K562 (cell line): ENCODE measurements around the gene FLRT1. TPM values are rescaled to one million over a fixed set of nuclear protein-coding genes. Genes with fewer than 3 reads are reported as not detected.

Experiments
- FIP1L1 ChIP-seq: fragments of 200-400 bp; formaldehyde crosslinking; IDR thresholded peaks from 2 replicates; pipeline ENCODE4 v1.6.1; 2018; ENCODE audit warnings: mild to moderate bottlenecking, low read depth, low read length; ENCODE audit not compliant: poor library complexity, severe bottlenecking
- FOXM1 ChIP-seq, 2 experiments: fragments of 450-650 bp in 1 of 2; sonication (generic) in 1 of 2; formaldehyde crosslinking in 1 of 2; IDR thresholded peaks; 2 replicates each; pipeline versions ENCODE4 v1.6.1 to v1.9.0; 2017 to 2022; ENCODE audit warnings: low read depth in 2 of 2, mild to moderate bottlenecking in 2 of 2, missing genetic modification reagents in 1 of 2, moderate library complexity in 1 of 2
- MAFK ChIP-seq: IDR thresholded peaks from 2 replicates; pipeline ENCODE4 v1.6.1; 2011; ENCODE audit warnings: low read length, improper control_type of control experiment
- POLR2AphosphoS5 ChIP-seq: IDR thresholded peaks from 2 replicates; pipeline ENCODE4 v1.6.1; 2011; ENCODE audit warnings: mild to moderate bottlenecking, low read depth, low read length, moderate library complexity; ENCODE audit not compliant: control insufficient read depth, insufficient read depth
- ZC3H8 ChIP-seq: fragments of 450-650 bp; IDR thresholded peaks from 2 replicates; pipeline ENCODE4 v1.6.1; 2017
- ZFPM2 ChIP-seq: fragments of 250-450 bp; sonication (Bioruptor Pico); IDR thresholded peaks from 2 replicates; pipeline ENCODE4 v1.5.1; 2022; ENCODE audit warnings: mild to moderate bottlenecking
- ZNF165 ChIP-seq: fragments of 250-450 bp; sonication (Bioruptor Pico); IDR thresholded peaks from 2 replicates; pipeline ENCODE4 v1.4.0; 2020; ENCODE audit warnings: borderline replicate concordance
- ZNF197 ChIP-seq: fragments of 200-800 bp; sonication (Bioruptor generic); IDR thresholded peaks from 2 replicates; pipeline ENCODE4 v1.6.1; 2016; ENCODE audit warnings: low read depth, missing genetic modification characterization, missing compliant biosample characterization
- polyA plus RNA-seq, 8 experiments: library from polyadenylated mRNA; depleted of rRNA in 4 of 8; stranded (reverse) in 5 of 8; unstranded in 3 of 8; fragments of >200 nt; fragmentation: Nextera tagmentation in 2 of 8; fragmentation: Illumina TruSeq in 1 of 8; extraction: Ambion mirVana in 2 of 8; extraction: Trizol in 1 of 8; gene quantifications; 2 replicates each; pipeline versions ENCODE4 v1.2.1 to v1.2.3, GENCODE V29; 2011 to 2014; ENCODE audit warnings: inconsistent platforms in 1 of 8, missing spikeins in 1 of 8
- total RNA-seq, 7 experiments: library from RNA; depleted of rRNA in 6 of 7; stranded (reverse); fragments of >200 nt in 6 of 7; fragmentation: Illumina TruSeq in 2 of 7; extraction: Trizol in 2 of 7; gene quantifications; 2 replicates each; pipeline versions ENCODE4 v1.2.1 to v1.2.3, GENCODE V29; 2011 to 2021; ENCODE audit warnings: low replicate concordance in 1 of 7
- TF ChIP-seq, protein P1 (sequence below): sonication (generic); formaldehyde crosslinking; IDR thresholded peaks from 2 replicates; pipeline ENCODE4 v1.8.0; 2023; ENCODE audit warnings: missing genetic modification reagents, mild to moderate bottlenecking, borderline replicate concordance
- TF ChIP-seq, protein P2 (sequence below), 2 experiments: fragments of 450-650 bp; IDR thresholded peaks; 2 replicates each; pipeline ENCODE4 v1.6.1; 2016; ENCODE audit warnings: mild to moderate bottlenecking in 2 of 2, borderline replicate concordance in 1 of 2, low read depth in 1 of 2, moderate library complexity in 1 of 2

The FLRT1 gene
- total and polyA plus RNA-seq, 9 of the 15 experiments (the other 6 are each of a cell fraction or from before 2014, with no cell fraction given), result not detected

DNA sequence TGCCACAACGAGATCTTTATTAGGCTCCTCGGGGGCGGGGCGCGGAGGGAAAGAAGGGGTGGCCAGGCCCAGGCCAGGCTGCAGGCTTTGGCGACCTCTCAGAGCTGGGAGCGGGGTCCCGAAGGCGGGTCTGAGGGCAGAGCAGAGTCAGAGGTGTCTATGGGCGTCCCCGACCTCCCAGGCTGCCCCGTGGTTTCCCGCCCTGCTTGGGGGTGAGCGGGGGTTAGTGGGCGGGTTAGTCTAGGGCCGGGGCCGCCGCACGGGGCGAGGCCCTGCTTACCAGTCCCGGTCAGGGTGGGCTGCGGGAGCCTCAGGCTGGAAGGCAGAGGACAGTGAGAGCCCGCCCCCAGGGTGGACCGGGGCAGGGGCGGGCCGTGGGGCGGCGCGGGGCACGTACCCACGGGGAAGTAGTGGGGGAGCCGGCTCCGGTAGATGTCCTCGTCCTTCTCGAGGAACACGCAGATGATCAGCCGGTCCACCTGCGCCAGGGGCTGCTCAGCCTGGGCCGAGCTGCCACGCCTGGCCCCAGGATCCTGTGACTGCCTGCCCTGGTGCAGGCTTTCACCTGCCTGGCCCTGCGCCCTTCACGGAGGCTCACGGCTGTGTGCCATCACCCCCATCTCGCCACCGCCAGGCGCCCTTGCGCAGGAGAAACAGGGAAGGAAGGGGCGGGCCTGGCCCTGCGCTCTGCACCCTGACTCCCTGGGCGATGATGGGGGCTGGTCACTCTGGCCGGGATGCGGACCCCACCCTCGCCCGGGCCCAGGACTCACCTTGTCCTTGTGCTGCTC lies 37.0 kb upstream of the FLRT1 start (continued):
- TF ChIP-seq, protein P1, sequence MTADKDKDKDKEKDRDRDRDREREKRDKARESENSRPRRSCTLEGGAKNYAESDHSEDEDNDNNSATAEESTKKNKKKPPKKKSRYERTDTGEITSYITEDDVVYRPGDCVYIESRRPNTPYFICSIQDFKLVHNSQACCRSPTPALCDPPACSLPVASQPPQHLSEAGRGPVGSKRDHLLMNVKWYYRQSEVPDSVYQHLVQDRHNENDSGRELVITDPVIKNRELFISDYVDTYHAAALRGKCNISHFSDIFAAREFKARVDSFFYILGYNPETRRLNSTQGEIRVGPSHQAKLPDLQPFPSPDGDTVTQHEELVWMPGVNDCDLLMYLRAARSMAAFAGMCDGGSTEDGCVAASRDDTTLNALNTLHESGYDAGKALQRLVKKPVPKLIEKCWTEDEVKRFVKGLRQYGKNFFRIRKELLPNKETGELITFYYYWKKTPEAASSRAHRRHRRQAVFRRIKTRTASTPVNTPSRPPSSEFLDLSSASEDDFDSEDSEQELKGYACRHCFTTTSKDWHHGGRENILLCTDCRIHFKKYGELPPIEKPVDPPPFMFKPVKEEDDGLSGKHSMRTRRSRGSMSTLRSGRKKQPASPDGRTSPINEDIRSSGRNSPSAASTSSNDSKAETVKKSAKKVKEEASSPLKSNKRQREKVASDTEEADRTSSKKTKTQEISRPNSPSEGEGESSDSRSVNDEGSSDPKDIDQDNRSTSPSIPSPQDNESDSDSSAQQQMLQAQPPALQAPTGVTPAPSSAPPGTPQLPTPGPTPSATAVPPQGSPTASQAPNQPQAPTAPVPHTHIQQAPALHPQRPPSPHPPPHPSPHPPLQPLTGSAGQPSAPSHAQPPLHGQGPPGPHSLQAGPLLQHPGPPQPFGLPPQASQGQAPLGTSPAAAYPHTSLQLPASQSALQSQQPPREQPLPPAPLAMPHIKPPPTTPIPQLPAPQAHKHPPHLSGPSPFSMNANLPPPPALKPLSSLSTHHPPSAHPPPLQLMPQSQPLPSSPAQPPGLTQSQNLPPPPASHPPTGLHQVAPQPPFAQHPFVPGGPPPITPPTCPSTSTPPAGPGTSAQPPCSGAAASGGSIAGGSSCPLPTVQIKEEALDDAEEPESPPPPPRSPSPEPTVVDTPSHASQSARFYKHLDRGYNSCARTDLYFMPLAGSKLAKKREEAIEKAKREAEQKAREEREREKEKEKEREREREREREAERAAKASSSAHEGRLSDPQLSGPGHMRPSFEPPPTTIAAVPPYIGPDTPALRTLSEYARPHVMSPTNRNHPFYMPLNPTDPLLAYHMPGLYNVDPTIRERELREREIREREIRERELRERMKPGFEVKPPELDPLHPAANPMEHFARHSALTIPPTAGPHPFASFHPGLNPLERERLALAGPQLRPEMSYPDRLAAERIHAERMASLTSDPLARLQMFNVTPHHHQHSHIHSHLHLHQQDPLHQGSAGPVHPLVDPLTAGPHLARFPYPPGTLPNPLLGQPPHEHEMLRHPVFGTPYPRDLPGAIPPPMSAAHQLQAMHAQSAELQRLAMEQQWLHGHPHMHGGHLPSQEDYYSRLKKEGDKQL (CRISPR knock-in tag), result no peak
- TF ChIP-seq MAFK (no peak), ZNF165 (CRISPR knock-in tag) (no peak), FOXM1 (IDR thresholded peaks at IDR 0.05; ENCODE audit: low read depth) (no peak), FOXM1 (CRISPR knock-in tag; IDR thresholded peaks at IDR 0.05; ENCODE audit: low read depth) (no peak), ZFPM2 (CRISPR knock-in tag) (no peak), POLR2AphosphoS5 (0 out of 2 replicates have a peak, but pooled peaks have one; percentile 29), FIP1L1 (peak; percentile 13), ZC3H8 (no peak), ZNF197 (CRISPR knock-in tag) (no peak)
- TF ChIP-seq, protein P2, sequence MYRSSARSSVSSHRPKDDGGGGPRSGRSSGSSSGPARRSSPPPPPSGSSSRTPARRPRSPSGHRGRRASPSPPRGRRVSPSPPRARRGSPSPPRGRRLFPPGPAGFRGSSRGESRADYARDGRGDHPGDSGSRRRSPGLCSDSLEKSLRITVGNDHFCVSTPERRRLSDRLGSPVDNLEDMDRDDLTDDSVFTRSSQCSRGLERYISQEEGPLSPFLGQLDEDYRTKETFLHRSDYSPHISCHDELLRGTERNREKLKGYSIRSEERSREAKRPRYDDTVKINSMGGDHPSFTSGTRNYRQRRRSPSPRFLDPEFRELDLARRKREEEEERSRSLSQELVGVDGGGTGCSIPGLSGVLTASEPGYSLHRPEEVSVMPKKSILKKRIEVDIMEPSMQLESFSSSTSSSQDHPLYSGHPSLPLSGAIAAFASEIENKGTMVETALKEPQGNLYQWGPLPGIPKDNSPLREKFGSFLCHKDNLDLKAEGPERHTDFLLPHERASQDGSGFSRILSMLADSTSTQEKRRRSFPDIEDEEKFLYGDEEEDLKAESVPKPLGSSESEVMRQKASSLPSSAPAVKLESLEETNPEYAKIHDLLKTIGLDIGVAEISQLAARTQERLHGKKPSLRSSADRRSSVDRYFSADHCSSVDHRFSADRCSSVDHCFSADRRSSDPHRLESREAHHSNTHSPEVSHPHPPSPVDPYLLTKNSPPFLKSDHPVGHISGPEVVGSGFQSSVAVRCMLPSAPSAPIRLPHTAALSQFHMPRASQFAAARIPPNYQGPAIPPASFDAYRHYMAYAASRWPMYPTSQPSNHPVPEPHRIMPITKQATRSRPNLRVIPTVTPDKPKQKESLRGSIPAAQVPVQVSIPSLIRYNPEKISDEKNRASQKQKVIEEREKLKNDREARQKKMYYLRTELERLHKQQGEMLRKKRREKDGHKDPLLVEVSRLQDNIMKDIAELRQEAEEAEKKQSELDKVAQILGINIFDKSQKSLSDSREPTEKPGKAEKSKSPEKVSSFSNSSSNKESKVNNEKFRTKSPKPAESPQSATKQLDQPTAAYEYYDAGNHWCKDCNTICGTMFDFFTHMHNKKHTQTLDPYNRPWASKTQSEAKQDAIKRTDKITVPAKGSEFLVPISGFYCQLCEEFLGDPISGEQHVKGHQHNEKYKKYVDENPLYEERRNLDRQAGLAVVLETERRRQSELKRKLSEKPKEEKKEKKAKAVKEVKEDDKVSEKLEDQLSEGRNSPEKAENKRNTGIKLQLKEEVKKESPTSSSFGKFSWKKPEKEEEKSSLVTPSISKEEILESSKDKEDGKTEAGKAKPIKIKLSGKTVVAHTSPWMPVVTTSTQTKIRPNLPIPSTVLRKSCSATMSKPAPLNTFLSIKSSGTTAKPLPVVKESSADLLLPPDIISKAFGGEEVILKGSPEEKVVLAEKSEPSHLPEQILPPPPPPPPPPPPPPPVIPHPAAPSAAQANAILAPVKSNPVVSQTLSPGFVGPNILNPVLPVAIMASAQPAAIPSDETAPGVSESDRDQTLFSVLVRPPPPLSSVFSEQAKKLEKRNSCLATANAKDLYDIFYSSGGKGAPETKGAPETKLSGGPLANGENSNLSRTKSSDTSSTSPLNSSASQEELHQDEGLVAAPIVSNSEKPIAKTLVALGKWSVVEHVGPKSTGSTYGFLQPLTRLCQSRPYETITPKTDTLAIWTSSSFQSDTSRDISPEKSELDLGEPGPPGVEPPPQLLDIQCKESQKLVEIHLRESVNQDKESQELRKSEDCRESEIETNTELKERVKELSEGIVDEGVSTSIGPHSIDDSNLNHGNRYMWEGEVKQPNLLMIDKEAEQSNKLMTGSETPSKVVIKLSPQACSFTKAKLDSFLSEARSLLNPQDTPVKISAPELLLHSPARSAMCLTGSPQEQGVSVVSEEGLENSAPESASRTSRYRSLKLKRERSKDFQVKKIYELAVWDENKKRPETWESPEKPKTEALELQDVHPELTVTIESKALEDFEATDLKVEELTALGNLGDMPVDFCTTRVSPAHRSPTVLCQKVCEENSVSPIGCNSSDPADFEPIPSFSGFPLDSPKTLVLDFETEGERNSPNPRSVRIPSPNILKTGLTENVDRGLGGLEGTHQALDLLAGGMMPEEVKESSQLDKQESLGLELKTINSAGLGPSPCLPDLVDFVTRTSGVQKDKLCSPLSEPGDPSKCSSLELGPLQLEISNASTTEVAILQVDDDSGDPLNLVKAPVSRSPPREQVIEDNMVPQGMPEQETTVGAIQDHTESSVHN (IDR thresholded peaks at IDR 0.05; ENCODE audit: borderline replicate concordance in 1 of 2, low read depth in 1 of 2), result no peak
